ENCODE measurements around the gene FAM168A. TPM values are rescaled to one million over a fixed set of nuclear protein-coding genes. Genes with fewer than 3 reads are reported as not detected.
A peak's percentile ranks its signal among the peaks of the same experiment; 100 is the strongest.

Gene FAM168A
- total RNA-seq, 1 donor from 2014 or later = 14.2 TPM

- TF ChIP-seq CTCF (IDR thresholded peaks at IDR 0.05; ENCODE audit: insufficient read depth, low read length, poor library complexity, severe bottlenecking) = peak; percentile 99
- no peaks in the 10 kb centered on the region for H3K27me3 ChIP-seq (ENCODE audit: control insufficient read depth, insufficient read depth, low read length)
- no peaks in the 10 kb centered on the region for H3K36me3 ChIP-seq (ENCODE audit: control insufficient read depth, insufficient read depth, low read length)
- no peak overlapping the region for H3K4me3 ChIP-seq (ENCODE audit: low read depth, low read length)
- no peak for DNase-seq (ENCODE audit: low read depth)
Measured at GRCh38 chr11:73350908-73351636, 246.8 kb downstream of the FAM168A start.

Other genes with a start within 250 kb of the FAM168A start
- 7.5 and 8.0 TPM in 2 replicates for gene RELT, start 221.7 kb downstream of the FAM168A start, total RNA-seq
- 3.5 and 7.1 TPM in 2 replicates for gene PLEKHB1, start 48.5 kb upstream of the FAM168A start, total RNA-seq
- gene RAB6A, start 163.0 kb upstream of the FAM168A start, total RNA-seq = 120 and 181 TPM in 2 replicates
- 37.0 and 52.4 TPM in 2 replicates for gene MRPL48, start 189.8 kb upstream of the FAM168A start, total RNA-seq